Measurements from ENCODE around the gene DTL. TPM values are rescaled to one million over a fixed set of nuclear protein-coding genes. Genes with fewer than 3 reads are reported as not detected.

The DTL gene
- total RNA-seq, 1 donor from 2014 or later, result 23.9 TPM

GRCh38 chr1:212101735-212102134, 66.2 kb downstream of the DTL start:
- Mint-ChIP-seq H3K4me1 (ENCODE audit: low read depth) (peaks cover 15% of the 10 kb centered on the region), H3K4me3 (ENCODE audit: low read depth) (no peak overlapping the region), H3K27ac (no peak overlapping the region), H3K9me3 (ENCODE audit: low read depth) (no peaks in the 10 kb centered on the region), H3K27me3 (no peaks in the 10 kb centered on the region), H3K36me3 (ENCODE audit: insufficient read depth) (peaks cover 2% of the 10 kb centered on the region)
- DNase-seq (ENCODE audit: low spot score, unreplicated experiment), result no peak
- no peak for TF ChIP-seq CTCF (IDR thresholded peaks at IDR 0.05; ENCODE audit: unreplicated experiment)

DNA sequence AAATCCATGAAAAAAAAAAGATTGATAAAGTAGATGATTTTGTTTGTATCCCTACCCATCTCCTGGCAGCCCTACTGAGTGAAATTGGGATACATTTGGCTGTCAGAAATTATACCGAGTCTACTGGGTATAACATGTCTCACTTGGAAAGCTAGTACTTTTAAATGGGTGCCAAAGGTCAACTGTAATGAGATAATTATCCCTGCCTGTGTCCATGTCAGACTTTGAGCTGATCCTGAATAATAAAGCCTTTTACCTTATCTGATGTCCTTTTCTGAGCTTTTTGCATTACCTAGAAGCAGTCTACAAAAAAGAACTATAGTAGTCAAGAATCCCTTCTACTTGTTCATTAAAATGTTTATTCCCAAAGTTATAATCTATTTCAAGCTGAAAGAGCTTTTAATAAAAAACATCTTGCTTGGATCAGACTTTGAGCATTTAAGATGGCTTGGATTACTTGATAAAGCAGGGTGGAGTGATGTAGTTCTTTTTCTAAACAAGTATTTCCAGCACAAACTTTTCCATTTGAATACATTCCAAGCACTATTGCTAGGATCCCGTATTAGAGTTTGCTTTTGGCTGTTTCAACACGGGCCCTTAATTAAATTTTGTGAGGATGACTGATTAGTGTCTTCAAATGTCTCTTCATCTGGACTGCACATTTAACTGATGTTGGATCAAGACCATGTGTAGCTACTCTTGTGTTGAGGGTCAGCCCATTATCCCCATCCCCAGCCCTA, 69.2 kb downstream of the DTL start:
- Mint-ChIP-seq H3K36me3 (ENCODE audit: insufficient read depth) (peaks cover 2% of the 10 kb centered on the region), H3K9me3 (ENCODE audit: low read depth) (no peaks in the 10 kb centered on the region), H3K27me3 (no peaks in the 10 kb centered on the region), H3K27ac (no peak overlapping the region), H3K4me3 (ENCODE audit: low read depth) (no peak overlapping the region), H3K4me1 (ENCODE audit: low read depth) (peaks cover 26% of the 10 kb centered on the region)
- TF ChIP-seq CTCF (IDR thresholded peaks at IDR 0.05; ENCODE audit: unreplicated experiment), result no peak
- DNase-seq (ENCODE audit: low spot score, unreplicated experiment), result no peak

- Mint-ChIP-seq H3K27me3 (no peaks in the 10 kb centered on the region), H3K4me3 (ENCODE audit: low read depth) (no peak overlapping the region), H3K9me3 (ENCODE audit: low read depth) (no peaks in the 10 kb centered on the region), H3K4me1 (ENCODE audit: low read depth) (peaks cover 26% of the 10 kb centered on the region), H3K36me3 (ENCODE audit: insufficient read depth) (peaks cover 1% of the 10 kb centered on the region), H3K27ac (no peak overlapping the region)
- no peak for DNase-seq (ENCODE audit: low spot score, unreplicated experiment)
- no peak for TF ChIP-seq CTCF (IDR thresholded peaks at IDR 0.05; ENCODE audit: unreplicated experiment)
These were observed 70.8 kb downstream of the DTL start for GRCh38 chr1:212106286-212106792.

- Mint-ChIP-seq H3K4me3 (ENCODE audit: low read depth) (no peak overlapping the region), H3K27ac (no peak overlapping the region), H3K4me1 (ENCODE audit: low read depth) (peaks cover 26% of the 10 kb centered on the region), H3K36me3 (ENCODE audit: insufficient read depth) (peaks cover 1% of the 10 kb centered on the region), H3K9me3 (ENCODE audit: low read depth) (no peaks in the 10 kb centered on the region), H3K27me3 (no peaks in the 10 kb centered on the region)
- DNase-seq (ENCODE audit: low spot score, unreplicated experiment), result no peak
- no peak for TF ChIP-seq CTCF (IDR thresholded peaks at IDR 0.05; ENCODE audit: unreplicated experiment)
These were observed 71.9 kb downstream of the DTL start for GRCh38 chr1:212107481-212107880.

DNA sequence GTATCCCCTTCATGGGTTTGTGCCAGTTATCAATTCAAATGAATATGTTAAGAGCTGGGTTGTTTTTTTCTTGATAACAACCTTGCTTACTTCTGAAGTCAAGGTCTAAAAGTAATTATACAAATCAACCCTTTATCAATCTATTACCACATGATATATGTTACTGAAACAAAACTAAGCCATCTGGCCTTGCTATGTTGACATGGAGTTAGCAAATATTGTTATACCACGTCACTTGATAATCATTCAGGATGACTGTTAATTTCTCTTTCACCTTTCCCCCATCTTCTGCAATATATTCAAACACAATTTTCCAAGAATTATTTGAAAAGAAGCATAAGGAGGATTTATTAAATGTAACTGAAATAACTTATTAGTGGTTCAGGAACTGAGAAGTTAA, 72.6 kb downstream of the DTL start:
- H3K9me3 Mint-ChIP-seq (ENCODE audit: low read depth), result no peaks in the 10 kb centered on the region
- H3K36me3 Mint-ChIP-seq (ENCODE audit: insufficient read depth), result peaks cover 1% of the 10 kb centered on the region
- no peak for TF ChIP-seq CTCF (IDR thresholded peaks at IDR 0.05; ENCODE audit: unreplicated experiment)
- no peaks in the 10 kb centered on the region for H3K27me3 Mint-ChIP-seq
- no peak overlapping the region for H3K4me3 Mint-ChIP-seq (ENCODE audit: low read depth)
- peaks cover 26% of the 10 kb centered on the region for H3K4me1 Mint-ChIP-seq (ENCODE audit: low read depth)
- DNase-seq (ENCODE audit: low spot score, unreplicated experiment), result no peak
- no peak overlapping the region for H3K27ac Mint-ChIP-seq

All from progenitor cell of endocrine pancreas (in vitro differentiated cells).